HCT116 (cell line): ENCODE results near the gene CX3CR1. TPM values are rescaled to one million over a fixed set of nuclear protein-coding genes. Genes with fewer than 3 reads are reported as not detected.

Experiments used
- ATAC-seq: fragments of 200-7000 bp; cut with Tn5 transposase; 2 replicates; pipeline ENCODE4 v1.9.1; 2020; ENCODE audit warnings: mild to moderate bottlenecking, moderate library complexity
- BruUV-seq: library from RNA; stranded (reverse); fragments of 400-500 nt; replicated peaks from 2 replicates; lab custom pipeline; 2021; lab: Mats Ljungman, UMichigan
- CTCF ChIA-PET: fragments of 300-600 bp; sonication (Branson Sonifier 250); formaldehyde crosslinking; loops from one replicate; lab custom pipeline; 2021; ENCODE audit warnings: antibody characterized with exemption; lab: Charles Lee
- POLR2A ChIA-PET: fragments of 300-600, 350-600 bp; sonication (Branson Sonifier 250); formaldehyde crosslinking; loops from one replicate; lab custom pipeline; 2021; ENCODE audit warnings: antibody characterized with exemption; lab: Charles Lee
- RAD21 ChIA-PET, 2 experiments: fragments of 300-600 bp; sonication (Branson Sonifier 250); formaldehyde crosslinking; loops; one replicate each; lab custom pipeline; 2023; ENCODE audit warnings: low total read pairs in 2 of 2; ENCODE audit not compliant: uncharacterized antibody in 2 of 2, unreplicated experiment in 2 of 2, low non-redundant PET in 1 of 2; lab: Charles Lee
- DNase-seq: peaks from one replicate; pipeline ENCODE4 v3.0.0-alpha.2; 2010; ENCODE audit warnings: low read depth, low spot score
- H2AFZ ChIP-seq: fragments of 200-600 bp; shearing (Covaris generic), sonication (generic); 2 replicates; pipeline ENCODE4 v1.6.1; 2017; ENCODE audit warnings: low read depth, mixed run types, mixed read lengths, antibody characterized with exemption, low read length; ENCODE audit not compliant: poor library complexity, severe bottlenecking
- H3K27ac ChIP-seq: 2 replicates; pipeline ENCODE4 v1.5.1; 2012; ENCODE audit warnings: low read depth, low read length
- H3K27me3 ChIP-seq: fragments of 200-600 bp; sonication (generic); 2 replicates; pipeline ENCODE4 v1.6.1; 2016; ENCODE audit warnings: mixed run types, low read length, mixed read lengths; ENCODE audit not compliant: insufficient read depth
- H3K36me3 ChIP-seq, 2 experiments: fragments of 200-500 bp in 1 of 2; fragments of 200-600 bp in 1 of 2; sonication (Bioruptor generic) in 1 of 2; sonication (generic) in 1 of 2; 2 replicates each; pipeline versions ENCODE4 v1.5.1 to v1.6.1; 2014 to 2016; ENCODE audit warnings: low read length in 2 of 2, inconsistent platforms in 1 of 2, mixed read lengths in 1 of 2, mixed run types in 1 of 2; ENCODE audit not compliant: insufficient read depth in 2 of 2, control insufficient read depth in 1 of 2
- H3K4me1 ChIP-seq, 2 experiments: fragments of 200-600 bp in 1 of 2; sonication (generic) in 1 of 2; 2 replicates each; pipeline versions ENCODE4 v1.5.1 to v1.6.1; 2012 to 2017; ENCODE audit warnings: low read length in 2 of 2, inconsistent platforms in 1 of 2, mild to moderate bottlenecking in 1 of 2, mixed read lengths in 1 of 2, mixed run types in 1 of 2, moderate library complexity in 1 of 2; ENCODE audit not compliant: insufficient read depth in 2 of 2, control insufficient read depth in 1 of 2
- H3K4me2 ChIP-seq: fragments of 200-600 bp; sonication (generic); 2 replicates; pipeline ENCODE4 v1.6.1; 2017; ENCODE audit warnings: mixed run types, low read length, mixed read lengths
- H3K4me3 ChIP-seq, 2 experiments: fragments of 200-600 bp in 1 of 2; sonication (generic) in 1 of 2; replicated peaks in 1 of 2; 2 replicates each; pipeline ENCODE4 v1.5.1; 2011 to 2016; ENCODE audit warnings: low read length in 2 of 2, control low read depth in 1 of 2, low read depth in 1 of 2, mild to moderate bottlenecking in 1 of 2, mixed read lengths in 1 of 2, mixed run types in 1 of 2
- H3K79me2 ChIP-seq: fragments of 200-600 bp; sonication (generic); 2 replicates; pipeline ENCODE4 v1.6.1; 2017; ENCODE audit warnings: mild to moderate bottlenecking, mixed run types, low read length, moderate library complexity, mixed read lengths; ENCODE audit not compliant: insufficient read depth
- H3K9ac ChIP-seq: fragments of 200-600 bp; sonication (generic); 2 replicates; pipeline ENCODE4 v1.6.1; 2016; ENCODE audit warnings: low read length, mixed read lengths
- H3K9me2 ChIP-seq: fragments of 200-600 bp; sonication (generic), shearing (Covaris generic); 2 replicates; pipeline ENCODE4 v1.6.1; 2017; ENCODE audit warnings: mixed run types, mild to moderate bottlenecking, moderate library complexity; ENCODE audit not compliant: insufficient read depth
- H3K9me3 ChIP-seq, 2 experiments: fragments of 200-500 bp in 1 of 2; fragments of 200-600 bp in 1 of 2; sonication (Bioruptor generic) in 1 of 2; sonication (generic) in 1 of 2; 2 replicates each; pipeline ENCODE4 v1.6.1; 2014 to 2017; ENCODE audit warnings: low read length in 2 of 2, mixed read lengths in 2 of 2, inconsistent platforms in 1 of 2, low read depth in 1 of 2, mild to moderate bottlenecking in 1 of 2, mixed run types in 1 of 2, moderate library complexity in 1 of 2; ENCODE audit not compliant: control insufficient read depth in 1 of 2, insufficient read depth in 1 of 2
- H4K20me1 ChIP-seq: fragments of 200-600 bp; sonication (generic), shearing (Covaris generic); 2 replicates; pipeline ENCODE4 v1.6.1; 2017; ENCODE audit warnings: mixed run types, mild to moderate bottlenecking, moderate library complexity; ENCODE audit not compliant: insufficient read depth
- ATF3 ChIP-seq: IDR thresholded peaks from 2 replicates; pipeline ENCODE4 v1.6.1; 2012
- CBX3 ChIP-seq: IDR thresholded peaks from 2 replicates; pipeline ENCODE4 v1.6.1; 2012; ENCODE audit warnings: low read depth
- CEBPB ChIP-seq: IDR thresholded peaks from 2 replicates; pipeline ENCODE4 v1.6.1; 2012; ENCODE audit warnings: low read depth
- EZH2 ChIP-seq: fragments of 200-600 bp; sonication (generic); IDR thresholded peaks from 2 replicates; pipeline ENCODE4 v1.6.1; 2017; ENCODE audit warnings: antibody characterized with exemption, mixed run types
- FOSL1 ChIP-seq: IDR thresholded peaks from 2 replicates; pipeline ENCODE4 v1.6.1; 2012; ENCODE audit warnings: low read depth
- MAX ChIP-seq: IDR thresholded peaks from 2 replicates; pipeline ENCODE4 v1.6.1; 2012
- SP1 ChIP-seq: IDR thresholded peaks from 2 replicates; pipeline ENCODE4 v1.6.1; 2012; ENCODE audit warnings: low read depth
- SRF ChIP-seq: IDR thresholded peaks from 2 replicates; pipeline ENCODE4 v1.6.1; 2012; ENCODE audit warnings: low read depth
- ZNF274 ChIP-seq: fragments of 200-500 bp; sonication (Bioruptor generic); IDR thresholded peaks from 2 replicates; pipeline ENCODE4 v1.6.1; 2014; ENCODE audit warnings: mild to moderate bottlenecking, low read depth, low read length, inconsistent platforms
- intact Hi-C: fragments of 100-400 bp; cut with micrococcal nuclease; formaldehyde crosslinking; loops from 2 replicates; pipeline ENCODE4 v1.10.0; 2022
- total RNA-seq: library from RNA; stranded (reverse); gene quantifications from one replicate; pipeline ENCODE4 v1.2.1, GENCODE V29; 2021; ENCODE audit not compliant: unreplicated experiment

CX3CR1 gene
- total RNA-seq, 1 experiment from 2014 or later = 0.10 TPM

GRCh38 chr3:39275963-39276593 lies 3.8 kb downstream of the CX3CR1 start:
- TF ChIP-seq CEBPB (no peak), SP1 (no peak), ZNF274 (no peak)
- Histone ChIP-seq H3K27ac (no peak overlapping the region), H3K36me3 (no peaks in the 10 kb centered on the region), H3K9me2 (no peaks in the 10 kb centered on the region), H4K20me1 (no peaks in the 10 kb centered on the region), H3K9ac (no peak overlapping the region), H2AFZ (no peak overlapping the region), H3K4me3 (no peak overlapping the region), H3K4me2 (no peak overlapping the region), H3K9me3 (no peaks in the 10 kb centered on the region), H3K4me1 (no peaks in the 10 kb centered on the region), H3K79me2 (no peaks in the 10 kb centered on the region), H3K27me3 (peaks cover 37% of the 10 kb centered on the region)
- intact Hi-C loops = no loop called here
- no TSS peak for BruUV-seq
- RAD21 ChIA-PET = no interaction called here
- POLR2A ChIA-PET = no interaction called here
- ATAC-seq (no peak), DNase-seq (no peak)
- CTCF ChIA-PET = interaction anchor here (0.6 kb wide), 1 partner anchor 152 kb away, joined by 3 read pairs; no protein-coding TSS in a partner anchor

- ChIA-PET CTCF (no interaction called here), RAD21 (no interaction called here)
- H3K79me2 ChIP-seq = no peaks in the 10 kb centered on the region
- DNase-seq = no peak
- no peaks in the 10 kb centered on the region for H4K20me1 ChIP-seq
- no peaks in the 10 kb centered on the region for H3K9me2 ChIP-seq
- H3K9ac ChIP-seq = no peak overlapping the region
- no peaks in the 10 kb centered on the region for H3K4me1 ChIP-seq
- TF ChIP-seq SRF (no peak), ATF3 (no peak), EZH2 (no peak), CBX3 (no peak), MAX (no peak), FOSL1 (no peak)
- TF ChIP-seq, all 23 proteins: peak for 0
- no peaks in the 10 kb centered on the region for H3K36me3 ChIP-seq
- H3K4me2 ChIP-seq = no peak overlapping the region
- H3K4me3 ChIP-seq = no peak overlapping the region
- no peak overlapping the region for H2AFZ ChIP-seq
- H3K27me3 ChIP-seq = peaks cover 37% of the 10 kb centered on the region
- no peak overlapping the region for H3K27ac ChIP-seq
- POLR2A ChIA-PET = no interaction called here
- ATAC-seq = no peak
- BruUV-seq = no TSS peak
- H3K9me3 ChIP-seq = no peaks in the 10 kb centered on the region
- intact Hi-C loops = no loop called here
Measured at GRCh38 chr3:39275052-39275451, 4.8 kb downstream of the CX3CR1 start.
